Aorta (tissue), 5 donors: ENCODE data around the gene CRYBB3. TPM values are rescaled to one million over a fixed set of nuclear protein-coding genes. Genes with fewer than 3 reads are reported as not detected.
"Not testable (repeated sequence)": the region's sequence is repeated elsewhere in the genome, so short reads cannot be mapped to it uniquely, and the experiment has no call there.

ENCODE experiments used
- ATAC-seq: fragments of 200-7000 bp; cut with Tn5 transposase; one replicate; pipeline ENCODE4 v1.9.1; 2022; ENCODE audit warnings: moderate library complexity; ENCODE audit not compliant: low FRiP score
- DNase-seq, 2 donors: peaks; one replicate each; pipeline ENCODE4 v3.0.0-alpha.2; 2020
- H3K27ac ChIP-seq, 2 donors: one replicate each; pipeline ENCODE4 v1.5.1; 2013; ENCODE audit warnings: low read length in 2 of 2, mild to moderate bottlenecking in 2 of 2, moderate library complexity in 2 of 2, control low read depth in 1 of 2, inconsistent platforms in 1 of 2, low read depth in 1 of 2
- H3K27me3 ChIP-seq, 2 donors: one replicate each; pipeline ENCODE4 v1.6.1; 2013; ENCODE audit warnings: control low read depth in 1 of 2, low read length in 1 of 2, mild to moderate bottlenecking in 1 of 2, moderate library complexity in 1 of 2; ENCODE audit not compliant: insufficient read depth in 2 of 2, control insufficient read depth in 1 of 2
- H3K36me3 ChIP-seq, 2 donors: one replicate each; pipeline ENCODE4 v1.6.1; 2013; ENCODE audit warnings: control low read depth in 1 of 2, low read length in 1 of 2, mild to moderate bottlenecking in 1 of 2; ENCODE audit not compliant: insufficient read depth in 2 of 2, control insufficient read depth in 1 of 2
- H3K4me1 ChIP-seq, 2 donors: one replicate each; pipeline ENCODE4 v1.6.1; 2013; ENCODE audit warnings: low read length in 2 of 2, control low read depth in 1 of 2, mild to moderate bottlenecking in 1 of 2, moderate library complexity in 1 of 2; ENCODE audit not compliant: insufficient read depth in 2 of 2, control insufficient read depth in 1 of 2
- H3K4me3 ChIP-seq, 2 donors: one replicate each; pipeline ENCODE4 v1.5.1; 2013; ENCODE audit warnings: low read length in 2 of 2, control low read depth in 1 of 2, mild to moderate bottlenecking in 1 of 2
- H3K9me3 ChIP-seq: one replicate; pipeline ENCODE4 v1.6.1; 2013; ENCODE audit warnings: mild to moderate bottlenecking, low read length; ENCODE audit not compliant: control insufficient read depth
- WGBS, 2 donors: extraction: QIAGEN DNeasy Blood & Tissue Kit; methylation state at CpG; one replicate each; pipeline ENCODE4 v1.1.7; 2013; 5-methylcytosine and 5-hydroxymethylcytosine counted together
- intact Hi-C, 2 donors: fragments of 100-400 bp; cut with DNase I; formaldehyde crosslinking; loops; one replicate each; pipeline versions ENCODE4 v1.14.2 to v1.15.0; 2022
- polyA plus RNA-seq, 2 donors: library from polyadenylated mRNA; stranded (reverse); fragments of 200-250 nt; gene quantifications; one replicate each; pipeline ENCODE4 v1.2.3, GENCODE V29; 2013
- total RNA-seq, 2 donors: library from RNA; stranded (reverse); fragmentation: NEBNext Ultra II Directional; extraction: Animal tissue kit (Norgen Biotek cat#: 25700); gene quantifications; one replicate each; pipeline ENCODE4 v1.2.1, GENCODE V29; 2021
- donor health status: healthy with polysubstance abuse.
- donor health status: Bipolar disorder and iron deficiency.
- donor health status: DM: no; HTN: no; CAD: no.
- donor health status: DM: no; HTN: no; CAD: no.
- donor health status: DM: yes; HTN: yes; CAD: no.

CRYBB3 gene
- total and polyA plus RNA-seq, 4 donors: 0.84 to 3.2 (median 0.97) TPM; not detected in 1

DNA sequence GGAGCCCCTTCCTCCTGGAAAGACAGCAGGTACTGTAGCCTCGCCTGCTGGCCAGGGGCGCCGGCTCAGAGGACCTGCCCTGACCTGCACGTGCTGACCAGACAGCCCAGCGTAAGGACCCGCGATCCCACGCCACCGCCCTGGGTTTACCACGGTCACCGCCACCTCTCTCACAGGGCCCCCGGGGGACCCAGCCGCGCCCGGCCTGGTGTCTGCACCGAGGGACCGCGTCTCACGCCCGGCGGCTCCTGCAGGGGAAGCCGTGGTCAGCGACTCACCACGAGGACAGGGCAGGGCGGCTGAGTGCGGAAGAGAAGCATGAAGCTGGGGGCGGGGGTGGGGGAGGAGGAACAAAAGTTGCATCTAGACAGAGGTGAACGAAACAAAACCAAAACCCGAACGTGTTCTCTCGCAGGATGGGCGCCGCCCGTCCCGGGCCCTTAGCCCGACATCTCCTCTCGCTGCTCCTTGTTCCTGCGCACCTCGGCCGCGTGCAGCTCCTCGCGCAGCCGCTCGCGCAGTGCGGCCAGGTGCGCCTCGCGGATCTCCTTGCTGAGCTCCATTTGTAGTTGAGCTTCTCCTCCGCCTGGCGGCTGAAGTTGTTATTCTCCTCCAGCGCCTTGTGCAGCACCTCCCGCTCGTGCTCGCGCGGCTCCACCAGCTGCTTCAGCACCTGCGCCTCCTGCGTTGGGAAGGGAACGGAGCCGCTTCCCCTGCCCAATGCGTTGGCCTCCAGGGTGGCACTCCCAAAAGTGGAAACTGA, 20.6 kb upstream of the CRYBB3 start:
- H3K4me3 ChIP-seq, H3K27me3 ChIP-seq, H3K9me3 ChIP-seq, H3K27ac ChIP-seq, DNase-seq, intact Hi-C loops, H3K4me1 ChIP-seq: not testable (repeated sequence)
- 77 to 78% methylated on average over 45 to 52 of the region's 63 CpGs for WGBS, 2 donors
- ATAC-seq: peak; percentile 11
- H3K36me3 ChIP-seq: peaks cover 2 to 17% of the 10 kb centered on the region in 2 donors

DNA sequence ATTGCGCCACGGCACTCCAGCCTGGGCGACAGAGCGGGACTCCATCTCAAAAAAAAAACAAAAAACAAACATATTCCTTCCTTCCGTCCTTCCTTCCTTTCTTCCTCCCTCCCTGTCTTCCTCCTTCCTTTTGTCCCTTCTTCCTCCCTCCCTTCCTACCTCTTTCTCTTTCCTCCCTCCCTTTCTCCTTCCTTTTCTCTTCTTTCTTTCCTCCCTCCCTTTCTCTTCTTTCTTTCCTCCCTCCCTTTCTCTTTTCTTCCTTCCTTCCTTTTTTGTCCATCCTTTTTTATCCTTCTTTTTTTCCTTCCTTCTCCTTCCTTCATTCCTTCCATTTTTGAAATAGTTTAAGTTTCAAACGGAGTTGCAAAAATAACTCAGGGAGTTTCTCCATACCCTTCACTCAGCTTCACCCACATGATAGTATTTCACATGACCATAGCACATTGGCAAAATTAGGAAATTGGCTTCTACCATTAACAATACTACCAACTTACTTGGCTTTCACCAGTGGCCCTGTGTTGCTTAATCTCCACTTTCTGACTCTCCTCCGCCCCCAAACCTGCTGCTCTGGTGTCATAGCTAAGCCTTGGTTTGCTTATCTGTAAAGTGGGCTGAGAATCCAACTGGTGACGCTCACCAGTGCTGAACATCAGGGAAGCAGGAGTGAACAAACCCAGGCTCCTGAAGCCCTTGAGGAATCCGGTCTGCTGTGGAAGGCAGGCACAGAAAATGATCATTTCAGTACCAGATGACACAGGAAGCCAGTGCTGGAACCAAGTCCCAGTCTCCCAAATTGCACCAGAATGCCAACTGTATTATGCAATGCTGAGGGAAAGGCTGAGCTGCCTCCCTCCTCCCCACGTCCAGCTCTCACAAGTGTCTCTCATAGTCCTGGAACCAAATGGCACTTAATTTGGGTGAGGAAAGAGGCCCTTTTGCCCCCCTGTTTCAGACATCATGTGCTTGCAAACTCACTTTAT, 17.2 kb upstream of the CRYBB3 start:
- ATAC-seq (peak; percentile 55), DNase-seq (no peak)
- Histone ChIP-seq H3K4me1 (no peaks in the 10 kb centered on the region), H3K4me3 (no peak overlapping the region), H3K36me3 (peaks cover 13 to 21% of the 10 kb centered on the region in 2 donors), H3K27me3 (no peaks in the 10 kb centered on the region), H3K9me3 (no peaks in the 10 kb centered on the region), H3K27ac (peak overlapping the region in 1 of 2 donors; percentile 50)
- intact Hi-C loops: no loop called here
- 64 to 66% methylated on average over 10 of the region's 10 CpGs for WGBS, 2 donors

DNA sequence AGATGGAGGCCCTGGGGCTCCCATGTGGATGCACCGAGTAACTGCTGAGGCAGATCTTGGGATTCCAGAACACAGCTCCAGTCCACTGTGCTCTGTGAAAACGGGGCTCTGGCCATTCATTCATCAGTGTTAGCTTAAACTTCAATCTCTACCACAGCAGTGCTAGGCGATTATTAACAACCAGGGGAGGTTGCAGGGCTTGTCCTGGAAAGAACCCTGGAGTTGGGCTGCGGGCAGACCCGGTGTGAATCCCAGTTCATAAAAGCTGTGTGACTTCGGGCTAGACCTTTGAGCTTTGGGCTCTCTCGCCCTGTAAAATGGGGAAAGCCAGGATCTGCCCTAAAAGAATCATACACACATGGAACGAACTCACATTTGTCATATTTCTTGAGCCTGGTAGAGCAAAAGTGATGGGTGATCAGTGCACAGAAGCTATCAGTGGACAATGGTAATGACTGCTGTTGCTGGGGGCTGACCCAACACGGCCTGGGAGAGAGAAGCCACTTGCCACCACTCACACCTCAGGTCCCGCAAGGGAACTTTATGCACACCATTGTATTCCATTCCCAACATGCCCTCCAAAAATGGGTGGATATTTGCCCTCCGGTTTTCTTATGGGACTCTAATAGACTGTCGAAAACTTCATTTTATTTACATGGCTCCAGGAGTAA, 15.6 kb upstream of the CRYBB3 start:
- Histone ChIP-seq H3K4me1 (no peaks in the 10 kb centered on the region), H3K9me3 (no peaks in the 10 kb centered on the region), H3K36me3 (peaks cover 17 to 21% of the 10 kb centered on the region in 2 donors), H3K27ac (no peak overlapping the region), H3K27me3 (no peaks in the 10 kb centered on the region), H3K4me3 (no peak overlapping the region)
- WGBS, 2 donors: 85 to 87% methylated on average over 12 of the region's 12 CpGs
- intact Hi-C loops: no loop called here
- ATAC-seq (no peak), DNase-seq (no peak)

DNA sequence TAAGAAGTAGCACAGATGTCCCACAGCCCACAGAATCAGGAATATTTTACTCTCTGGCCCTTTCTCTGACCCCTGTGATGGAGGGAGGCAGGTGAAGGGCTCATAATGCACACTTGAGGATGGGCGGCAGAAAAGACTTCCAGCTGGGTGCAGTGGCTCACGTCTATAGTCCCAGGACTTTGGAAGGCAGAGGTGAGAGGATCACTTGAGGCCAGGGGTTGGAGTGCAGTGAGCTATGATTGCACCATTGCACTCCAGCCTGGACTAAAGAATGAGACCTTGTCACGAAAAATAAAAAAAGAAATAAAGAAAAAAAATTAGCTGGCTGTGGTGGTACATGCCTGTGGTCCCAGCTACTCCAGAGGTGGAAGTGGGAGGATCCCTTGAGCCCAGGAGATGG, 13.5 kb upstream of the CRYBB3 start:
- ATAC-seq (no peak), DNase-seq (no peak)
- H3K27ac ChIP-seq: no peak overlapping the region
- peaks cover 14 to 21% of the 10 kb centered on the region in 2 donors for H3K36me3 ChIP-seq
- H3K9me3 ChIP-seq: no peaks in the 10 kb centered on the region
- H3K27me3 ChIP-seq: no peaks in the 10 kb centered on the region
- H3K4me3 ChIP-seq: no peak overlapping the region
- WGBS, 2 donors: 71 to 79% methylated on average over 3 of the region's 3 CpGs
- no peaks in the 10 kb centered on the region for H3K4me1 ChIP-seq
- intact Hi-C loops: no loop called here

DNA sequence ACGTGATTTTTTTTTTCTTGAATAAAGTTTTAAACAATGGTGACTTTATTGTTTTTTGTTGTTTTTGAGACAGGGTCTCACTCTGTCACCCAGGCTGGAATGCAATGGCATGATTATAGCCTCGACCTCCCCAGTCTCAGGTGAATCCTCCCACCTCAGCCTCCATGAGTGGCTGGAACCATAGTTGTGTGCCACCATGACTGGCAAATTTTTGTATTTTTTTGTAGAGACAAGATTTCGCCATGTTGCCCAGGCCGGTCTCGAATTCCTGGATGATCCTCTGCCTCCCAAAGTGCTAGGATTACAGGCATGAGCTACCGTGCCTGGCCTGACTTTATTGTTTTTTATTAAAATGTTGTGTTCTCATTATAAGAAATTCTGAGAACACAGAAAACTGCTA, 12.2 kb upstream of the CRYBB3 start:
- ATAC-seq (no peak), DNase-seq (no peak)
- H3K27me3 ChIP-seq: no peaks in the 10 kb centered on the region
- H3K4me1 ChIP-seq: no peaks in the 10 kb centered on the region
- H3K4me3 ChIP-seq: no peak overlapping the region
- no peaks in the 10 kb centered on the region for H3K9me3 ChIP-seq
- peaks cover 20 to 21% of the 10 kb centered on the region in 2 donors for H3K36me3 ChIP-seq
- 82 to 90% methylated on average over 6 of the region's 6 CpGs for WGBS, 2 donors
- intact Hi-C loops: no loop called here
- H3K27ac ChIP-seq: no peak overlapping the region

DNA sequence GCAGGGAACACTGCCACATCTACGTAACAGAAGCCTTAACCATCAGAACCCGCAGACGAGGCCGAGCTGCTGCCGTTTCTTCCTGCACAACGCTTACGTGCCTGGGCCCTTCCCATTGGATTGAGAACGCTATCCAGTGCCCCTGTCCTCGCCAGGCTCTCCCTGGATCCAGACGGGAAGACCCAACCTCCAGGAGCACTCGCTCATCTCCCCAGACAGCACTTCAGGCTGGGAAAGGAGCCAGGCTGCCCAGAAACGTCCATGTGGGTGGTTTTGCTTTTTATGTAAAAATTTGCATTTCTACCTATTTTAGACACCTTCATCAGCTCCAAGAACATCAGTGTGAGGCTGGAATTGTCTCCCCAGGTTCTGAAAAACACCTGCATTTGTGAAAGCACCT, 7.3 kb upstream of the CRYBB3 start:
- H3K36me3 ChIP-seq: peaks cover 5 to 17% of the 10 kb centered on the region in 2 donors
- no peaks in the 10 kb centered on the region for H3K9me3 ChIP-seq
- WGBS, 2 donors: 77% methylated on average over 12 of the region's 12 CpGs
- no peak overlapping the region for H3K27ac ChIP-seq
- H3K4me1 ChIP-seq: no peaks in the 10 kb centered on the region
- no peaks in the 10 kb centered on the region for H3K27me3 ChIP-seq
- no peak overlapping the region for H3K4me3 ChIP-seq
- intact Hi-C loops: no loop called here
- ATAC-seq (no peak), DNase-seq (no peak)

DNA sequence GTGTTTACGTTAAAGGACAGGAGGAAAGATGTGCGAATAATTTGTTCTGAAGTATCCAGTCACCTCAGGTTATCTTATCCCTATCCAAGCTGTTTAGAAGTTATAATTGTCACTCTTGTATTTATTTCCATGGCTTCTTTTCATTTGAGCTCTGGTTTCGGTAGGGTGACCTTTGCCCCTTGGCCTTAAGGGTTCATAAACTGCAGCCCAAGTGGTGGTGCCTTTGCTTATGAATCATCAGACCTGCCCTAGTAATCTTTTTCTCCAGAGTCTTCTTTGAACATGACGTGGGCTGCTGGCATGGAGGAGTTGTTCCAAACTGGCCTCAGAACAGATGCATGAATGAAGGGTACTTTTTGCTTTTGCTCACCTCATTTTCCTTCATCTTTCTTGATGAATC, 6.5 kb upstream of the CRYBB3 start:
- ATAC-seq: no peak
- intact Hi-C loops: no loop called here
- no peaks in the 10 kb centered on the region for H3K9me3 ChIP-seq
- H3K27me3 ChIP-seq: no peaks in the 10 kb centered on the region
- H3K36me3 ChIP-seq: peaks cover 5 to 17% of the 10 kb centered on the region in 2 donors
- no peak overlapping the region for H3K27ac ChIP-seq
- no peak overlapping the region for H3K4me3 ChIP-seq
- H3K4me1 ChIP-seq: no peaks in the 10 kb centered on the region
- DNase-seq: no peak
- 64% methylated on average over 4 of the region's 4 CpGs for WGBS, 2 donors

DNA sequence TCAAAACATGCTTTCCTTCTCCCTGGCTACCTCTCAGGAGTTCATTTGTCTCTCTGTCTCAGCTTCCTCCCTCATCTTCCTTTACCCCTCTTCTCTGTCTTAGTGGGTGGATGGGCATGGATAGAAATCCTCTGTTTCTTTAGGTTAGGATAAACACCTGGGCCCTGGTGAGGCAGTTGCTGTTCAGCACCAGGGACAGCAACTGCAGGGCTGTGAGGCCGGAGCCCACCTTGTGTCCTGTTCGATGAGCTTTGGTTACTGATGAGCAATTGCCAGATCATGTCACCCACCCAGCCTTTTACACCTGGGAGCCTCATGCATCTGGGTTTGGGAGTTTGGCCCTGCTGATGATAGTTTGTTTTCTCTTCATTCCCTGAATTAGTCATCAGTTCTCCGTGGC, 6.1 kb upstream of the CRYBB3 start:
- DNase-seq: no peak
- ATAC-seq: no peak
- no peak overlapping the region for H3K4me3 ChIP-seq
- 43 to 46% methylated on average over 3 of the region's 3 CpGs for WGBS, 2 donors
- intact Hi-C loops: no loop called here
- H3K9me3 ChIP-seq: no peaks in the 10 kb centered on the region
- H3K27me3 ChIP-seq: no peaks in the 10 kb centered on the region
- peaks cover 5 to 18% of the 10 kb centered on the region in 2 donors for H3K36me3 ChIP-seq
- H3K4me1 ChIP-seq: no peaks in the 10 kb centered on the region
- H3K27ac ChIP-seq: no peak overlapping the region
